GM12865 (cell line): Measurements from ENCODE around the gene SLC12A3.

Experiments used
- DNase-seq: peaks from one replicate; pipeline ENCODE4 v3.0.0; 2010; ENCODE audit warnings: low read depth
- H3K4me3 ChIP-seq: 2 replicates; pipeline ENCODE4 v1.5.1; 2011; ENCODE audit warnings: mild to moderate bottlenecking, low read depth, low read length, control low read depth
- CTCF ChIP-seq: IDR thresholded peaks from 2 replicates; pipeline ENCODE4 v1.5.1; 2011; ENCODE audit warnings: low read length, control low read depth, low read depth, inconsistent platforms; ENCODE audit not compliant: insufficient read depth; ENCODE audit errors: missing control alignments

The SLC12A3 gene

GRCh38 chr16:56929639-56930038 is 64.6 kb downstream of the SLC12A3 start:
- no peak for TF ChIP-seq CTCF
- no peak for DNase-seq
- H3K4me3 ChIP-seq: no peak overlapping the region

GRCh38 chr16:56930486-56931270 is 65.7 kb downstream of the SLC12A3 start:
- TF ChIP-seq CTCF: no peak
- H3K4me3 ChIP-seq: peak overlapping the region; percentile 94; the same call in 1 of the 2 replicates
- DNase-seq: peak; percentile 32

DNA sequence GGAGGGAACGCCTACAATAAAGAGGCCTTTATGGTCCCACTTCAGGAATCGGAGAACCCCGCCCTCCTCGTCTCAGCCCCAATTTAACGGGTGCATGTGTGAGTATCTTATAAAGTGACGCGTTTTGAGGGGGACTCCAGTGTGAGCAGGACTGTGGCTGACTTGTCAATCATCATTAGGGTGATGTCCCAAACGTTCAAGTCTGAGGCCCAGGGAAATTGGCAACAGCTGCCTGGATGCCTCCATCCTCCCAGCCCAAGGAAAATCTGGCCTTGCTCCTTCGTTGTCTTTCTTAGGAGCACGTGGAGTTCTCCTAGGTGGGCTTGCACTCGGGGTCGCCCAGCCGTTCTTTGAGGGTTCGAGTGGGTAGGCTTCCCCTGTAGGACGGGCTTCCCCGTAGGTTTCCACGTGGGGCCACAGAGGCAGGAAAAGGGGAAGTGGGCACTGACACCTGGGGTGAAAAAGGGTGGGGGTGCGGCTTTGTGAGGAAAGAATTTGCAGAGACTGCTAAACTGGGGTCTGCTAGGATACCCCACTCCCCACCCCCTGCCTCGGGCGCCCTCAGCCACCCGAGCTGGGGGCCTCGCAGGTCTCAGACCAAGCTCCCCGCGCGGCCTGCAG is 66.4 kb downstream of the SLC12A3 start:
- peak; percentile 79 for DNase-seq
- TF ChIP-seq CTCF: no peak
- H3K4me3 ChIP-seq: peak overlapping the region; percentile 94

DNA sequence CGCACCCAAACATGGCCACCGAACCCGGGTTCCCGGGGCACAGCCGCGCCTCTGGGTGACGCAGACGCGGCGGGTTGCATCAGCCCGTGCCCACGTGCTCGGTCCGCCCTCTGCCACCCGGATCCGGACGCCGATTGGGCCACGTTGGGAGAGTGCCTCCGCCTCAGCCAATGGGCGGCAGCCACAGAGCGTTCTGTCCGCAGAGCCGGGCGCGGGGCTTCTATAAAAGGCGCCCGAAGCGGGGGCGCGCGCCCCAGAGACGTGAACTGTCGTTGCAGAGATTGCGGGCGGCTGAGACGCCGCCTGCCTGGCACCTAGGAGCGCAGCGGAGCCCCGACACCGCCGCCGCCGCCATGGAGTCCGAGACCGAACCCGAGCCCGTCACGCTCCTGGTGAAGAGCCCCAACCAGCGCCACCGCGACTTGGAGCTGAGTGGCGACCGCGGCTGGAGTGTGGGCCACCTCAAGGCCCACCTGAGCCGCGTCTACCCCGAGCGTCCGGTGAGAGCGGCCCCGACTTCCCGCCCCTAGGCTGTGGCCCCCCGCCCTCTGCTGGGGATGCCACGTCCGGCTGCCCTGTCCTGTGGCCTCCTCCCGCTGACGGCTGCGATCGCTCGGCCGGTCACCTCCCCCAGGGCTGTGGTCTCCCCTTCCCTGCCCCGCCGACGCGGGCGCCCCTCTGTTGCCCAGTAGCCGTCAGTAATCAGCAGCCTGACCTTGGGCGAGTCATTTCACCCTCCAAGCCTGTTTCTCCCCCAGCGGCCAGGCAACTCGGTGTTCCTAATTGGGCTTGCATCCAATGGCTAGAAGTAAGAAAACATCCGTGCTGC is 67.1 kb downstream of the SLC12A3 start, which contains the start of gene HERPUD1:
HERPUD1 (plus strand) TSS at position 251 of the 829 bp plus-strand sequence; CDS start at position 354, 103 bp downstream.
- DNase-seq: peak; percentile 99
- TF ChIP-seq CTCF: peak; percentile 5
- H3K4me3 ChIP-seq: peak within 1 kb of the TSS; percentile 94

- no peak for TF ChIP-seq CTCF
- peak; percentile 78 for DNase-seq
- H3K4me3 ChIP-seq: peak overlapping the region; percentile 94
Measured at GRCh38 chr16:56932721-56933619, 68.0 kb downstream of the SLC12A3 start.
